ENCODE results near the gene POMGNT1. TPM values are rescaled to one million over a fixed set of nuclear protein-coding genes. Genes with fewer than 3 reads are reported as not detected.

Gene POMGNT1
- total and polyA plus RNA-seq, 2 of the 13 experiments (the other 11 are each of a cell fraction or from before 2014, with no cell fraction given) = 33.9 to 46.8 TPM

DNA sequence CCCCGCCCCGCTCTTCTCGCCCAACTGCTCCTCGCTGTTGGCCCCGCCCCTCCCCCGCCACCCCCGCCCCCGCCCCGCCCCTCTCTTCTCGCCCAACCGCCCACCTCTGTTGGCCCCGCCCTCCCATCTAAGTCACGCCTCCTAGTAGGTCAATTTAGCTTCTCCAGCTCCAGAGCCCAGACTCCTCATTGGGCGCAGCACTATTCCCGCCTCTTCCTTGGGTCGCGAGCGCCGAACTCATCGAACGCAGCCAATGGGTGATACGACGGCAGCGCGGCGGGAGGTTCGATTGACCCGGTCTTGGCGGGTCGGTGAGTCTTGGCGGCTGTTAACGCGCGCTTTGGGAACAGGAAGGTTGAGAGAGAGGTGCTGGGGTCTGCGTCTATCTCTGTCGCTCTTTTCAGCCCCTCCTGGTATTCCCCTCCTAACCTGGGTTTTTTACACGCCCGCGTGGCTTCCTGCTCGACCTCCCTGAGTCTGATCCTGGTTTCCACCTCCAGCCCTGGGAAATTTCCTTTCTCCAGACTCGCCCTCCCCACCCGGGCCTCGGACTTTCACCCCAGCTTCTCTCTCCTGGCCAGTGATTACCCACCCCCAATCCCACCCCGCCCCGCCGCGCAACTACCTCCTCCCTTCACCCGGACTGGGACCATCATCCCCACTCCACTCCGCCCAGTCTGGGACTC lies 49.3 kb upstream of the POMGNT1 start, which contains the start of gene RAD54L (continued):
- TF ChIP-seq, protein P1, sequence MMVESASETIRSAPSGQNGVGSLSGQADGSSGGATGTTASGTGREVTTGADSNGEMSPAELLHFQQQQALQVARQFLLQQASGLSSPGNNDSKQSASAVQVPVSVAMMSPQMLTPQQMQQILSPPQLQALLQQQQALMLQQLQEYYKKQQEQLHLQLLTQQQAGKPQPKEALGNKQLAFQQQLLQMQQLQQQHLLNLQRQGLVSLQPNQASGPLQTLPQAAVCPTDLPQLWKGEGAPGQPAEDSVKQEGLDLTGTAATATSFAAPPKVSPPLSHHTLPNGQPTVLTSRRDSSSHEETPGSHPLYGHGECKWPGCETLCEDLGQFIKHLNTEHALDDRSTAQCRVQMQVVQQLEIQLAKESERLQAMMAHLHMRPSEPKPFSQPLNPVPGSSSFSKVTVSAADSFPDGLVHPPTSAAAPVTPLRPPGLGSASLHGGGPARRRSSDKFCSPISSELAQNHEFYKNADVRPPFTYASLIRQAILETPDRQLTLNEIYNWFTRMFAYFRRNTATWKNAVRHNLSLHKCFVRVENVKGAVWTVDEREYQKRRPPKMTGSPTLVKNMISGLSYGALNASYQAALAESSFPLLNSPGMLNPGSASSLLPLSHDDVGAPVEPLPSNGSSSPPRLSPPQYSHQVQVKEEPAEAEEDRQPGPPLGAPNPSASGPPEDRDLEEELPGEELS (CRISPR knock-in tag; IDR thresholded peaks at IDR 0.05) = peak; percentile 46
- TF ChIP-seq MED1 (CRISPR knock-in tag; IDR thresholded peaks at IDR 0.05) (peak; percentile 51), POGZ (CRISPR knock-in tag; IDR thresholded peaks at IDR 0.05) (peak; percentile 52), ZNF180 (CRISPR knock-in tag; IDR thresholded peaks at IDR 0.05; ENCODE audit: borderline replicate concordance, low read depth) (no peak), SATB2 (CRISPR knock-in tag; IDR thresholded peaks at IDR 0.05) (no peak), KLF9 (CRISPR knock-in tag; IDR thresholded peaks at IDR 0.05; ENCODE audit: low read depth) (no peak), ATM (IDR thresholded peaks at IDR 0.05; ENCODE audit: borderline replicate concordance) (no peak), CREB1 (IDR thresholded peaks at IDR 0.05) (peak; percentile 69), CREB1 (CRISPR knock-in tag; IDR thresholded peaks at IDR 0.05) (peak; percentile 87), KAT7 (CRISPR knock-in tag; IDR thresholded peaks at IDR 0.05; ENCODE audit: borderline replicate concordance) (no peak)
- TF ChIP-seq, protein P2, sequence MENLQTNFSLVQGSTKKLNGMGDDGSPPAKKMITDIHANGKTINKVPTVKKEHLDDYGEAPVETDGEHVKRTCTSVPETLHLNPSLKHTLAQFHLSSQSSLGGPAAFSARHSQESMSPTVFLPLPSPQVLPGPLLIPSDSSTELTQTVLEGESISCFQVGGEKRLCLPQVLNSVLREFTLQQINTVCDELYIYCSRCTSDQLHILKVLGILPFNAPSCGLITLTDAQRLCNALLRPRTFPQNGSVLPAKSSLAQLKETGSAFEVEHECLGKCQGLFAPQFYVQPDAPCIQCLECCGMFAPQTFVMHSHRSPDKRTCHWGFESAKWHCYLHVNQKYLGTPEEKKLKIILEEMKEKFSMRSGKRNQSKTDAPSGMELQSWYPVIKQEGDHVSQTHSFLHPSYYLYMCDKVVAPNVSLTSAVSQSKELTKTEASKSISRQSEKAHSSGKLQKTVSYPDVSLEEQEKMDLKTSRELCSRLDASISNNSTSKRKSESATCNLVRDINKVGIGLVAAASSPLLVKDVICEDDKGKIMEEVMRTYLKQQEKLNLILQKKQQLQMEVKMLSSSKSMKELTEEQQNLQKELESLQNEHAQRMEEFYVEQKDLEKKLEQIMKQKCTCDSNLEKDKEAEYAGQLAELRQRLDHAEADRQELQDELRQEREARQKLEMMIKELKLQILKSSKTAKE (CRISPR knock-in tag; IDR thresholded peaks at IDR 0.05; ENCODE audit: borderline replicate concordance) = peak; percentile 62; the same call in 1 of the 2 replicates
- TF ChIP-seq, protein P3, sequence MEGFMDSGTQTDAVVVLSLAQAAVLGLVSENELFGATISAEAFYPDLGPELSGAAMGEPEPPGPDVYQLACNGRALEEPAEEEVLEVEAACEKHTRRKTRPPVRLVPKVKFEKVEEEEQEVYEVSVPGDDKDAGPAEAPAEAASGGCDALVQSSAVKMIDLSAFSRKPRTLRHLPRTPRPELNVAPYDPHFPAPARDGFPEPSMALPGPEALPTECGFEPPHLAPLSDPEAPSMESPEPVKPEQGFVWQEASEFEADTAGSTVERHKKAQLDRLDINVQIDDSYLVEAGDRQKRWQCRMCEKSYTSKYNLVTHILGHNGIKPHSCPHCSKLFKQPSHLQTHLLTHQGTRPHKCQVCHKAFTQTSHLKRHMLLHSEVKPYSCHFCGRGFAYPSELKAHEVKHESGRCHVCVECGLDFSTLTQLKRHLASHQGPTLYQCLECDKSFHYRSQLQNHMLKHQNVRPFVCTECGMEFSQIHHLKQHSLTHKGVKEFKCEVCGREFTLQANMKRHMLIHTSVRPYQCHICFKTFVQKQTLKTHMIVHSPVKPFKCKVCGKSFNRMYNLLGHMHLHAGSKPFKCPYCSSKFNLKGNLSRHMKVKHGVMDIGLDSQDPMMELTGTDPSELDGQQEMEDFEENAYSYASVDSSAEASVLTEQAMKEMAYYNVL (CRISPR knock-in tag; IDR thresholded peaks at IDR 0.05; ENCODE audit: borderline replicate concordance) = peak; percentile 49; the same call in 1 of the 2 replicates
- TF ChIP-seq, protein P4, sequence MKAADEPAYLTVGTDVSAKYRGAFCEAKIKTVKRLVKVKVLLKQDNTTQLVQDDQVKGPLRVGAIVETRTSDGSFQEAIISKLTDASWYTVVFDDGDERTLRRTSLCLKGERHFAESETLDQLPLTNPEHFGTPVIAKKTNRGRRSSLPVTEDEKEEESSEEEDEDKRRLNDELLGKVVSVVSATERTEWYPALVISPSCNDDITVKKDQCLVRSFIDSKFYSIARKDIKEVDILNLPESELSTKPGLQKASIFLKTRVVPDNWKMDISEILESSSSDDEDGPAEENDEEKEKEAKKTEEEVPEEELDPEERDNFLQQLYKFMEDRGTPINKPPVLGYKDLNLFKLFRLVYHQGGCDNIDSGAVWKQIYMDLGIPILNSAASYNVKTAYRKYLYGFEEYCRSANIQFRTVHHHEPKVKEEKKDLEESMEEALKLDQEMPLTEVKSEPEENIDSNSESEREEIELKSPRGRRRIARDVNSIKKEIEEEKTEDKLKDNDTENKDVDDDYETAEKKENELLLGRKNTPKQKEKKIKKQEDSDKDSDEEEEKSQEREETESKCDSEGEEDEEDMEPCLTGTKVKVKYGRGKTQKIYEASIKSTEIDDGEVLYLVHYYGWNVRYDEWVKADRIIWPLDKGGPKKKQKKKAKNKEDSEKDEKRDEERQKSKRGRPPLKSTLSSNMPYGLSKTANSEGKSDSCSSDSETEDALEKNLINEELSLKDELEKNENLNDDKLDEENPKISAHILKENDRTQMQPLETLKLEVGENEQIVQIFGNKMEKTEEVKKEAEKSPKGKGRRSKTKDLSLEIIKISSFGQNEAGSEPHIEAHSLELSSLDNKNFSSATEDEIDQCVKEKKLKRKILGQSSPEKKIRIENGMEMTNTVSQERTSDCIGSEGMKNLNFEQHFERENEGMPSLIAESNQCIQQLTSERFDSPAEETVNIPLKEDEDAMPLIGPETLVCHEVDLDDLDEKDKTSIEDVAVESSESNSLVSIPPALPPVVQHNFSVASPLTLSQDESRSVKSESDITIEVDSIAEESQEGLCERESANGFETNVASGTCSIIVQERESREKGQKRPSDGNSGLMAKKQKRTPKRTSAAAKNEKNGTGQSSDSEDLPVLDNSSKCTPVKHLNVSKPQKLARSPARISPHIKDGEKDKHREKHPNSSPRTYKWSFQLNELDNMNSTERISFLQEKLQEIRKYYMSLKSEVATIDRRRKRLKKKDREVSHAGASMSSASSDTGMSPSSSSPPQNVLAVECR (CRISPR knock-in tag; IDR thresholded peaks at IDR 0.05; ENCODE audit: borderline replicate concordance) = peak; percentile 99

All from HepG2 (cell line).